Fibroblast of pulmonary artery (primary cell): ENCODE results near the gene MGLL.

Experiments
- DNase-seq: peaks from one replicate; pipeline ENCODE4 v3.0.0-alpha.2; 2010; ENCODE audit warnings: low read depth
- H3K4me3 ChIP-seq: replicated peaks from 2 replicates; pipeline ENCODE4 v1.5.1; 2011; ENCODE audit warnings: low read depth, mild to moderate bottlenecking, control low read depth, low read length, moderate library complexity
- TF ChIP-seq, protein P1 (sequence below): IDR thresholded peaks from 2 replicates; pipeline ENCODE4 v1.5.1; 2011; ENCODE audit warnings: mild to moderate bottlenecking, control low read depth, low read length, inconsistent platforms; ENCODE audit errors: missing control alignments

Gene MGLL

DNA sequence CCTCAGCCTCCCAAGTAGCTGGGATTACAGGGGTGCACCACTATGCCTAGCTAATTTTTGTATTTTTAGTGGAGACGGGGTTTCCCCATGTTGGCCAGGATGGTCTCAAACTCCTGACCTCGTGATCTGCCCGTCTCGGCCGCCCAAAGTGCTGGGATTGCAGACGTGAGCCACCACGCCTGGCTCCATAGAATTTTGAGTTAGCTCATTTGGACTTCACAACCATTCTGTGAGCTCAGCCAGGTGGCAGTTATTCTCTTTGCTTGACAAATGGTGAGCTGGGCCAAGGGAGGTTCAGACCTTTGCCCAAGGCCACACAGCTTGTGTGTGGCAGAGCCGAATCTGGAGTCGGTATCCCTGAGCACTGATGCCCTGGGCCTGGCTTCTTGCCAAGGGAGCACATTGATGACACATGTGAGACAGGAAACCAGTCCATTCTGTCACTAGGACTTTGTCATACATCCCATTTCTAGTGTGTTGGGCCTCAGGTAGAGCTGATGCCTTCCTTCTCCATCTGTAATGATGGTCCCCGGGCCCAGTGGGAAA is 175.7 kb downstream of the MGLL start:
- TF ChIP-seq, protein P1, sequence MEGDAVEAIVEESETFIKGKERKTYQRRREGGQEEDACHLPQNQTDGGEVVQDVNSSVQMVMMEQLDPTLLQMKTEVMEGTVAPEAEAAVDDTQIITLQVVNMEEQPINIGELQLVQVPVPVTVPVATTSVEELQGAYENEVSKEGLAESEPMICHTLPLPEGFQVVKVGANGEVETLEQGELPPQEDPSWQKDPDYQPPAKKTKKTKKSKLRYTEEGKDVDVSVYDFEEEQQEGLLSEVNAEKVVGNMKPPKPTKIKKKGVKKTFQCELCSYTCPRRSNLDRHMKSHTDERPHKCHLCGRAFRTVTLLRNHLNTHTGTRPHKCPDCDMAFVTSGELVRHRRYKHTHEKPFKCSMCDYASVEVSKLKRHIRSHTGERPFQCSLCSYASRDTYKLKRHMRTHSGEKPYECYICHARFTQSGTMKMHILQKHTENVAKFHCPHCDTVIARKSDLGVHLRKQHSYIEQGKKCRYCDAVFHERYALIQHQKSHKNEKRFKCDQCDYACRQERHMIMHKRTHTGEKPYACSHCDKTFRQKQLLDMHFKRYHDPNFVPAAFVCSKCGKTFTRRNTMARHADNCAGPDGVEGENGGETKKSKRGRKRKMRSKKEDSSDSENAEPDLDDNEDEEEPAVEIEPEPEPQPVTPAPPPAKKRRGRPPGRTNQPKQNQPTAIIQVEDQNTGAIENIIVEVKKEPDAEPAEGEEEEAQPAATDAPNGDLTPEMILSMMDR = no peak
- DNase-seq = no peak
- no peak overlapping the region for H3K4me3 ChIP-seq

DNA sequence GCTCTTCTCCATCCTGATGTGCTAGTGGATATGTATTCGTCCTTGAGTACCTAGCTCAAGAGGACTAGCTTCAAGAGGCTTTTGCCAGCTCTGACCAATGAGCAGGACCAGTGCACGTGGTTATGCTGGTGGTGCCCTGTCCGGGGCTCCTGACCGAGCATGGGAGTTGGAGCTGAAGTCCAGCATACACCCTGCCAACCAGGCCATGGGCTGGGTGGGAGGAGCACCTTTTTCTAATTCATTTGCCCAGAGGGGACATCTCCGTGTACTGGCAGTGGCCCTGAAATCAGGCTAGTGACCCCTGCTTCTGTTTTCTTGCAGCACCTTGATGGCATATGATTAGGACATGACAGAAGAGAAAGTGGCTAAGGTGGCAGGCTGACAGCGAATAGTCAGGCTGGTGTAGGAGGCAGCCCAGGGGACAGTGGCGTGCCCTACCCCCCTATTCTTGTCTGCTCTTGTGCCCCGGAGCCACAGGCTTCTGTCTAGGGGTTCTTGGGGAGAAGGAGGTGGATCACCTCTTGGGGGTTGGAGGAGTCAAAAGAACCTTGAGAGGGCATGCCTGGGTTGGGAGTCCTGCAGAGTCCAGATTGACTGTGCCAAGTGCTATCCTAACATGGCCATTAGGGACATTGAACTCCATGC is 176.8 kb downstream of the MGLL start:
- TF ChIP-seq, protein P1 = no peak
- no peak overlapping the region for H3K4me3 ChIP-seq
- DNase-seq = no peak

DNA sequence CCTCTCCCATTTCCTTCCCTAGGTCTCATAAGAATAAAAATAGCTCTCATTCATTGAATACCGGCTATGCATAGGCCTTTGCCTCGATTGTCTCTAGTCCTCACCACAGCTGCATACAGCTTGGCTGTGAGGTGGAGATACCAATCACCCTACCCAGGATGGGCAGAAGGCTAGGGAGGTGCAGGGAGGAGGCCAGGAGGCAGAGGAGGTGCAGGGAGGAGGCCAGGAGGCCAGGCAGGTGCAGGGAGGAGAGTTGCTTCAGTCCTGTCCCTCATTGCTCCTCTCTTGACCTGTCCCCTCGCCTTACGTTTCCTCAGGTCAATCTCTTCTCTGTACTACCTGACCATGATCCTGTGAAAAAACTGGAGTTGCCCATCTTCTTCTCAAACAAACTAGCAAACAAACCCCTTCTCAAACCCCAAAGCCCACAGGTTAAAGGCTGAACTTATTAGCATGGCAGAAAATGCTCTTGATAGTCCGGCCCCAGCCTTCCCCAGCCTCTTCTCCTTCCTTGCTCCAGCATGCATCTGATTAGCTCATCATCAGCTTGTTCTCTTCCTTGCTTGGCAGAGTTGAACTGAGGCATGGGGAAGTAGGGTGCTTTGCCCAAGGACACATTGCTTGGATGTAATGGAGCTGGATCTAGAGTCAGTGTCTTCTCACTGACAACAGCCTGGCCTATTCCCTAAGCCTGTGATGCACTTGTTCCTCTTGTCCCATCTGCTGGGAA is 177.5 kb downstream of the MGLL start:
- TF ChIP-seq, protein P1 = no peak
- no peak overlapping the region for H3K4me3 ChIP-seq

DNA sequence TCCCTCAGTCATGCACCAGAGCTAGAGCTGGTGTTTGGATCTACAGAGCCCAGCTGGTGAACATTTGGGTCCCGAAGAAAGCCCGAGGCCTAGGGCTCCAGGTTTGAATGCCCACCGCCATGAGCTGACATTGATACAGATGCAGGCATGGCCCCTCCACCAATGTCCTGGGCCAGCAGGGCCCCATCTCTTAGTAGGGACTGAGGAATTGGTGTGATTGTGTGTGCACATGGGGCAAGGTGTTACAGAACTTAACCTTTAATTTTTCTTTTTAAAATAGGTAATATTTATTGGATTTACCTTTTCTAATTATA is 182.3 kb downstream of the MGLL start:
- H3K4me3 ChIP-seq = no peak overlapping the region
- no peak for DNase-seq
- TF ChIP-seq, protein P1 = no peak

More for the DNA sequence above, 177.5 kb downstream of the MGLL start:
- DNase-seq = no peak

DNA sequence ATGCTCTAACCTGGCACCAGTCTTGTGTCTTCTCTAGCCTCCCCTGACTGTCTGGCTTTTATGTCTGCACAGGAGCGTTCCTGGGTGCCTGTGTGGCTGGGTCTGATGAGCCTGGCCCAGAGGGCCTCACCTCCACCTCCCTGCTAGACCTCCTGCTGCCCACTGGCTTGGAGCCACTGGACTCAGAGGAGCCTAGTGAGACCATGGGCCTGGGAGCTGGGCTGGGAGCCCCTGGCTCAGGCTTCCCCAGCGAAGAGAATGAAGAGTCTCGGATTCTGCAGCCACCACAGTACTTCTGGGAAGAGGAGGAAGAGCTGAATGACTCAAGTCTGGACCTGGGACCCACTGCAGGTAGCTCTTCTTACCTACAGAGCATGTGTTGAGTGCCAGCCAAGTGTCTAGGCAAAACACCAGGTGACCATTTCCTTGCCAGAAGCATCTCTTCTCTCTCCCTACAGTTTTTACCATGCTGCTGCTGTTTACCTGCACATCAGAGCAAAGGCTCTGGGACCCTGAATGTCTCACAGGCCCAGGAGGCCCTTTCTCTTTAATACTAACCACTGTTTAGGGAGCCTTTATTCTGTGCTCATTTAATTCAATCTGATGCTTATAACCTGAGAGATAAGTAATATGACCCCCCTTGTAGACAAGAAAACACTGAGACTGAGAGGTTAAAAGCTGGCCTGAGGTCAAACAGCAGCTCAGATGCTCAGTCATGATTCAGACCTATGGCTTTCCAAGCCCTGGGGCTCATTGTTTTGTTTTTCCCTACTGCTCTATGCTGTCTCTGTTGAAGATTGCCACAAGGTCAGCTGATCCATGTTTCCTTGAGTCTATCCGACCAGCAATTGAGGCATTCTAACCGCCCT is 182.9 kb downstream of the MGLL start:
- peak; percentile 8 for DNase-seq
- TF ChIP-seq, protein P1 = no peak
- no peak overlapping the region for H3K4me3 ChIP-seq
